Lower leg skin (tissue), 4 donors: ENCODE results near the gene ENTR1. TPM values are rescaled to one million over a fixed set of nuclear protein-coding genes. Genes with fewer than 3 reads are reported as not detected.

Source experiments
- DNase-seq, 2 donors: peaks; one replicate each; pipeline ENCODE4 v3.0.0-alpha.2; 2019; ENCODE audit warnings: low spot score in 2 of 2
- H3K4me3 ChIP-seq: fragments of 200-600 bp; sonication (generic); 2 replicates; pipeline ENCODE4 v1.5.1; 2017; ENCODE audit warnings: mild to moderate bottlenecking, low read depth; ENCODE audit not compliant: poor library complexity, severe bottlenecking
- POLR2A ChIP-seq, 2 donors: fragments of 450-650 bp; IDR thresholded peaks; one replicate each; pipeline ENCODE4 v1.6.1; 2016 to 2017; ENCODE audit warnings: antibody characterized with exemption in 2 of 2, mild to moderate bottlenecking in 1 of 2, moderate library complexity in 1 of 2
- WGBS, 2 donors: methylation state at CpG; one replicate each; pipeline ENCODE4 v1.1.5; 2018; 5-methylcytosine and 5-hydroxymethylcytosine counted together
- intact Hi-C: fragments of 100-400 bp; cut with DNase I; formaldehyde crosslinking; loops from one replicate; pipeline ENCODE4 v1.15.0; 2023; ENCODE audit warnings: low total_unique reads
- total RNA-seq, 4 donors: library from RNA; depleted of rRNA; stranded (reverse); fragments of >200 nt; gene quantifications; one replicate each; pipeline ENCODE4 v1.1.0, GENCODE V29; 2016
- TF ChIP-seq, protein P1 (sequence below), 3 donors: fragments of 450-650 bp; IDR thresholded peaks; one replicate each; pipeline ENCODE4 v1.5.1; 2016; ENCODE audit warnings: antibody characterized with exemption in 3 of 3, mild to moderate bottlenecking in 3 of 3, moderate library complexity in 2 of 3

Gene ENTR1
- total RNA-seq, 4 donors from 2014 or later, result 29.8 to 46.2 (median 36.6) TPM

- TF ChIP-seq POLR2A (IDR thresholded peaks at IDR 0.05), result no peak
- TF ChIP-seq, protein P1, sequence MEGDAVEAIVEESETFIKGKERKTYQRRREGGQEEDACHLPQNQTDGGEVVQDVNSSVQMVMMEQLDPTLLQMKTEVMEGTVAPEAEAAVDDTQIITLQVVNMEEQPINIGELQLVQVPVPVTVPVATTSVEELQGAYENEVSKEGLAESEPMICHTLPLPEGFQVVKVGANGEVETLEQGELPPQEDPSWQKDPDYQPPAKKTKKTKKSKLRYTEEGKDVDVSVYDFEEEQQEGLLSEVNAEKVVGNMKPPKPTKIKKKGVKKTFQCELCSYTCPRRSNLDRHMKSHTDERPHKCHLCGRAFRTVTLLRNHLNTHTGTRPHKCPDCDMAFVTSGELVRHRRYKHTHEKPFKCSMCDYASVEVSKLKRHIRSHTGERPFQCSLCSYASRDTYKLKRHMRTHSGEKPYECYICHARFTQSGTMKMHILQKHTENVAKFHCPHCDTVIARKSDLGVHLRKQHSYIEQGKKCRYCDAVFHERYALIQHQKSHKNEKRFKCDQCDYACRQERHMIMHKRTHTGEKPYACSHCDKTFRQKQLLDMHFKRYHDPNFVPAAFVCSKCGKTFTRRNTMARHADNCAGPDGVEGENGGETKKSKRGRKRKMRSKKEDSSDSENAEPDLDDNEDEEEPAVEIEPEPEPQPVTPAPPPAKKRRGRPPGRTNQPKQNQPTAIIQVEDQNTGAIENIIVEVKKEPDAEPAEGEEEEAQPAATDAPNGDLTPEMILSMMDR (IDR thresholded peaks at IDR 0.05), result no peak
- no peak for DNase-seq
- intact Hi-C loops, result no loop called here
- H3K4me3 ChIP-seq, result no peak overlapping the region
- 74% methylated on average over 2 of the region's 2 CpGs; no CpG with 5 or more reads in 1 of the 2 donors for WGBS, 2 donors
These were observed 51.5 kb downstream of the ENTR1 start for GRCh38 chr9:136358888-136359287.

DNA sequence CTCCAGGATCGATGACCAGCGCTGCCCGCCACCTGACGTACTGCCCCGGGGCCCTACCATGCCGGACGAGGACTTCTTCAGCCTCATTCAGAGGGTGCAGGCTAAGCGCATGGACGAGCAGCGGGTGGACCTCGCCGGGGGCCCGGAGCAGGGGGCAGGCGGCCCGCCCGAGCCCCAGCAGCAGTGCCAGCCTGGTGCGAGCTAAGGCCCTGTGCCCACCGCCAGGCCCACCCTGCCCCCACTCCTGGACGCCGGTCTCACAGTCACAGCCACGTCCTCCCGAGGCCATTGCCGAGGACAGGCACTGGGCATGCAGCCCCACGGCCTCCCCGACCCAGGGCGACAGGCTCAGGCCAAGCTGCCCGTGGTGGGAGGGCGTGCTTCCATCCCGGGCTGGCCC lies 52.4 kb downstream of the ENTR1 start:
- H3K4me3 ChIP-seq, result no peak overlapping the region
- 93 to 95% methylated on average over 14 to 28 of the region's 29 CpGs for WGBS, 2 donors
- no peak for DNase-seq
- TF ChIP-seq, protein P1 (IDR thresholded peaks at IDR 0.05), result no peak
- no peak for TF ChIP-seq POLR2A (IDR thresholded peaks at IDR 0.05)
- intact Hi-C loops, result no loop called here

GRCh38 chr9:136357202-136357725 lies 53.1 kb downstream of the ENTR1 start:
- no peak overlapping the region for H3K4me3 ChIP-seq
- 80 to 87% methylated on average over 7 to 17 of the region's 22 CpGs for WGBS, 2 donors
- intact Hi-C loops, result no loop called here
- no peak for DNase-seq
- TF ChIP-seq, protein P1 (IDR thresholded peaks at IDR 0.05), result no peak
- TF ChIP-seq POLR2A (IDR thresholded peaks at IDR 0.05), result no peak

DNA sequence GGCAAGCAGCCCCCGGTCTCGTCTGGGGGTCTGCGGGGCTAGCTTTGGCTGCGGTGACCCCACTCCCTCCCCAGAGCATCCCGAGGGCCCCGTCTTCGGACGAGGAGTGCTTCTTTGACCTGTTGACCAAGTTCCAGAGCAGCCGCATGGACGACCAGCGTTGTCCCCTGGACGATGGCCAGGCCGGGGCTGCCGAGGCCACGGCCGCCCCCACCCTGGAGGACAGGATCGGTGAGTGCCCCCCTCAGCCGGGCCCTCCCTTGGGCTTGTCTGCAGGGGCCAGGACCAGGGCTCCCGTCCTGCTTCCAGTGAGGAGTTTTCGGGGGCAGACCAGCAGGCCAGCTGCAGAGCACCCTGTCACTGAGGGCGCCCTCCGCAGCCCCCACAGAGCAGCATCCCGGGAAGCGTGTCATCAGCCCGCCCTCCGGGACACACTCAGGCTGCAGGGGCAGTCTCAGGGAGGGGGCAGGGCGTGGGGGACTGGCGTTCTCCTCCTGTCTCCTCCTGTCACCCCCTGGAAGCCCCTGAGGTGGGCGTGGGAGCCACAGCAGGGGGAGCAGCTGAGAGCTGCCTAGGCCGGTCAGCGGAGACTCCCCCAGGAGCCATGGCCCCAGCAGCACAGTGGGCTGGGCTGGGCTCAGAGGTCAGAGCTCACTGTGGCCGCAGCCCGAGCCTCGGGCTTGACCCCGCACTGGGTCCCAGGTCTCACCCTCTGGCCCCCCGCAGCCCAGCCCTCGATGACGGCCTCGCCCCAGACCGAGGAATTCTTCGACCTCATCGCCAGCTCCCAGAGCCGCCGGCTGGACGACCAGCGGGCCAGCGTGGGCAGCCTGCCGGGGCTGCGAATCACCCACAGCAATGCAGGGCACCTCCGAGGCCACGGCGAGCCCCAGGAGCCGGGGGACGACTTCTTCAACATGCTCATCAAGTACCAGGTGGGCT lies 54.5 kb downstream of the ENTR1 start:
- no peak for DNase-seq
- TF ChIP-seq, protein P1 (IDR thresholded peaks at IDR 0.05), result no peak
- TF ChIP-seq POLR2A (IDR thresholded peaks at IDR 0.05), result no peak
- H3K4me3 ChIP-seq, result no peak overlapping the region
- 76 to 97% methylated on average over 6 to 43 of the region's 54 CpGs for WGBS, 2 donors
- intact Hi-C loops, result no loop called here

DNA sequence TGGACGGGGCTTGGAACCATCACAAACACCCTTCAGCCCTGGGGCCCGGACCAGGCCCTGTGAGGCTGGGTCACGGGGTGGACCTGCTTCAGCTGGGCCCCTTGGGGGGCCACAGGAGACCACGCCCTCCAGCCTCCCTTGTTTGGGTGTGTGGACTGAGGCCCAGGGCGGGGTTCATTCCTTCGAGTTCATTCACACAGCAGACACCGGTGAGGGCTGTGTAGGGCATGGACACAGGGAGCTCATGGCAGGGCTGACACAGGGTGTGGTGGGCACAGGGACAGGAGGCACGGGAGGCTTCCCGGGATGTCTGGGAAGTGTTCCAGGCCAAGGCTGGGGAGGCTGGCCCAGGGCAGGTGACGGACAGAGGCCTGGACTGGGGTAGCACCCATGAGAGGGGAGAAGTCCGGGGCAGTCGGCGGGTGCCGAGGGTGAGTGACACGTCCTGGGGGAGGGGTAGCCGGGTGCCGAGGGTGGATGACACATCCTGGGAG lies 55.8 kb downstream of the ENTR1 start:
- no peak overlapping the region for H3K4me3 ChIP-seq
- no peak for DNase-seq
- WGBS, 2 donors, result 30 to 44% methylated on average over 11 to 17 of the region's 17 CpGs
- intact Hi-C loops, result no loop called here
- TF ChIP-seq, protein P1 (IDR thresholded peaks at IDR 0.05), result no peak
- no peak for TF ChIP-seq POLR2A (IDR thresholded peaks at IDR 0.05)
